Femur (tissue), 1 donor: ENCODE results near the gene DUSP6.

Source experiments
- DNase-seq: peaks from one replicate; pipeline ENCODE4 v3.0.0-alpha.2; 2017

DUSP6 gene, protein sequence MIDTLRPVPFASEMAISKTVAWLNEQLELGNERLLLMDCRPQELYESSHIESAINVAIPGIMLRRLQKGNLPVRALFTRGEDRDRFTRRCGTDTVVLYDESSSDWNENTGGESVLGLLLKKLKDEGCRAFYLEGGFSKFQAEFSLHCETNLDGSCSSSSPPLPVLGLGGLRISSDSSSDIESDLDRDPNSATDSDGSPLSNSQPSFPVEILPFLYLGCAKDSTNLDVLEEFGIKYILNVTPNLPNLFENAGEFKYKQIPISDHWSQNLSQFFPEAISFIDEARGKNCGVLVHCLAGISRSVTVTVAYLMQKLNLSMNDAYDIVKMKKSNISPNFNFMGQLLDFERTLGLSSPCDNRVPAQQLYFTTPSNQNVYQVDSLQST

DNA sequence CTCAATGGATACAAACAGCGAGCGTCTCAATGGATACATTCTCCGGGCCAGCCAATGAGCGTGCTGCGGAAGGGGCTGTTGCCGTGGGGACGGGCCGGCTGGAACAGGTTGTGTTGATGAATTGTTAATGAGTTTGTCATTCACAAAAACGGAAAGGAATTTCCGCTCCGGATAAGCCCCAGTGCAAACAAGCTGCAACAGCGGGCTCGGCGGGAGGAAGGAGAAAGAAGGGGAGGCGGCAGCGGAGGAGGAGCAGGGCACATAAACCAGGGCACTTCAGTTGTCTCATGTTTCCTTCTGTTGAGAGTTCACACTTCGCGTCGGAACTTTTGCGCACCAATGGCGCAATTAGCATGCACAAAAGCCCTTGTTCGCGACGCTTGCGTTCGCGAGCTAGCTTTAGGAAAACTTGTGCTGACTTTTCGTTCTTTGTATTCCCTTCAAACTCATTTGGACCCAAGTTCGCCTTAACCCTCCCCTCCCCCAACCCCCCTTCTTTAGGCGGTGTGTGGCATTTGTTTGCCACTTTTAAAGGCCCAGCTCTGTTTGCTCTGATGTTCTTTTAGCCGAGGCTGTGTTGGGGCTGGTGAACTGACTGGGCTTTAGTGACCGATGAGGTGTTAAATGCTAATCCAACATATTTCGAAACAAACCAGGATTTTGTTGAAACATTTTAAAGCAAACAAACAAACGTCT is at the start of gene DUSP6:
DUSP6 (minus strand) TSS at position 10 of the 696 bp plus-strand sequence. CDS start 462 bp downstream, outside the sequence.
- peak; percentile 96 for DNase-seq

DNA sequence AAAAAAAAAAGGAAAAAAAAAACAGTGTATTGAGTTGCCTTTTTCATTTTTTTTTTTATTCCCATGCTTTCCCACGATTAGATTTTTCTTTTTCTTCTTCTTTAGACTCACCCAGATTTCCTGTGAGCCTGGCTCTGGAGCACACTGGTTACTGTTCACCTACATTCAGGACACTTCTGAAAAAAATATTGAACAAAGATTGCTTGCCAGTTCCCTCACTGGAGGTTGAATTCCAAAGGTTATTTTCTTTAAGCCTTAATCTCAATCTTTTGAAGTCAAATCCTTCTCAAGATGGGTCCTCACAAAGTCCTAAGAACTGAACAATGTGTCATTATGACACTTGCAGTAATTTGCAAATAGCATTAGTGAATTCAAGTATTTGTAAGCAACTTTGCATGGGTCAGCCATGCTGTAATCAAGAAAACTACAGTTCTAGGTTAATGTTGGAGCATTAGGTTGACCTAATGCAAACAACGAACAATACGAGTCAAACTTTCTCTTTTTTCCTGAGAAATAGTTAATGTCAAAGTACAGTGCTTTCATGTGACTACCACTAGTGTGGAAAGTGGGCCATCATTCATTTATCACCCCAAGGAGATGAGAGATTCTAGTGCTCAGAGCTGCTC is 49.2 kb upstream of the DUSP6 start:
- DNase-seq, result no peak

DNA sequence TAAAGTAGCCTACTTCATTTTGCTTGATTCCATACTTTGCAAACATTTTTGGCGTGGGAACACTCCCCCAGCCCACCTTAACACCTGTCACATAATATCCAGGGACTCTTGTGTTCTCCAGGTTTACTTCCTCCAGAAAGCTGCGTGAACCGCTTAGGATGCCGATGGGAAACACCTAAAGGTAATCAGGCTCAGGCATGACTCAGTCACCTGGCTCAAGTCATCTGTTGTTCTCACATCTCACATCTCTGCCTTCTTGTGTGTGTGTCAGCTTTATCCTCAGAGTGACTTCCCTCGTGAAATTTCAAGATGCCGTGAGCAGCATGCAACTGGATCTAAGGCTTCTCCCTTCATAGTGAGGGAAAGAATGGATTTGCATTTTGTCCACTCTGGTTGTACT is 48.1 kb upstream of the DUSP6 start:
- no peak for DNase-seq

DNA sequence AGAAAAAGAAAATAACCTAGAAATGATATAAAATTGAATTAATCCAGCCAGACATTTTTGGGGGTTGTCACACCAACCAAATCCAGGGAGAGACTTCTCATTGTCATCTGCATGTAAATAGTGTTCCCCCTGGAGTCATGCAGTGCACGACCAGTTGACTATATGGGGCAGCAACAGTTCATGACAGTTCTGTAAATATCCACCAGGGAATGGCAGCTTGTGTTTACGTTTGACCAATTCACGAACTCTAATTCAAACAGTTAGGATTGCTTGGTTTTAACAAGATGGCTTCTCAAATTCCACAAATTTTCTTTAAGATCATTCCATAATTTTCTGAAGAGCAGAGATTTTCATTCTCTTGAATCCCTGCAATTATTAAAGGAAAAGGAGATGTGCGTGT is 43.4 kb upstream of the DUSP6 start:
- DNase-seq, result no peak

DNA sequence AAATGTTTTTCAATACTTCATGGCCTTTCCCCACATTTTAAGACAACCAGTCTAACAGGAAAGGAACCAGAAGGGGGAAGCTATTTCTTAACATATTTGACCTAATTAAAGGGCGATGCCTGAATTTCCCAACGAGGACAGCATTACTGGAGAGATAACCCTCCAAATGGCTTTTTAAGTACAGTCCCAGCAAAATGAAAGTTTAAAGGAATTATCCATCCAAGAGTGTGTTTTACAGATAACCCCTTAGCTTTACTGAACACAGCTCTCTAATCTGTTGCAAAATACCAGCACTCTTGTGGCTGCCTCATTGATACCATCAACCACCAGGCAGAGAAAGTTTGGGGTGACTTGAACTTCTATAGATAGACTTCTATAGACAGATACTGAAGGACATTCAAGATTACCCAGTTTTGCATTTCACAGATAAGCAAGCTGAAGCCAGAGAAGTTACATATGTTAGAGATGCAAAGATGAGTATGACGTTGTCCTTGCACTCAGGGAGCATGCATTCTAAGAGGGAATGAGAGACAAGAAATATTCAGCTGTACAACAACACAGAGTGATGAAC is 41.3 kb upstream of the DUSP6 start:
- DNase-seq, result no peak

DNA sequence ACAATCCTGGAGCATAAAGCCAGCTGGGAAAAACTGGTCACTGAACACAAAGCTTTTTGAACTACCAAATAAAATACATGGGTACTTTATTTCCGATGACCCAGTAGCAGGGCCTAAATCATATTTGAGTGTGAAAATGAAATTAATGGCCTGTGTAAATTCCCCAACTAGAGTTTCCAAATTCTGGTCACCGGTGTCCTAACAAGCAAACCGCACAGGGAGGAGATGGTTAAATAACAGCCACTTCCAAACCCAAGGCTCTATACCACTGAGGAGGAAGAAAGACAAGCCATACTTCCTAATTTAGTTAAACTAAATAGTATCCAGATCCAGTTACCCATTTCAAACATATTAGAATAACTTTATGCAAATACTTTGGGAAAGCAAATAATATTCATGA is 40.1 kb upstream of the DUSP6 start:
- DNase-seq, result no peak

DNA sequence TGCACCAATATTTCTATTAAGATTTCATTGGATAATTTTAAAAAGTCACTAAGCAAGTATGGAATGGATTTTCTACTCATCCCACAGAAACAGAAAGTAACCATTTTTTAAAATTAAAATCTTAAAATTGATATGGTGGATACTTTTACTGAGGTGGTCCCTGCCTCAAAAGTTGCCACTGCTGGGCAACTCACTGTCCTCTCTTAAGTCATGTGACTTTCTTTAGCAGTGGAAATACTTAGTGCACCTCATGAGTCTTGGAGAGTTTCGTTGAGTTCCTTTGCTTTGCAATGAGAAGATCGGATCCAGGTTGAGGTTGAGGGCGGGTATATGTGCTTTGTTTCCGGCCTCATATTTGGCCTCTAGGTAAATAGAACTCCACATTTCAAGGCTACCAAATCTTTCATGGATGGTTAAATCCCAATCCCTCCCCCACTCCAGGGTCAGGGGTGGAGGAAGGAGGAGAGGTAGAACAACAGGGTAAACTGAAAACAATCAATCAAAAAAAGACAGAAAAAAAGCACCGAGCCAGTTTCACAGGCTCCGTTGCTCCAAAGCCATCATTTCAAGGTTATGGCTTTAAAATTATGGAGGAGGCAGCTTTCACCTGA is 39.5 kb upstream of the DUSP6 start:
- no peak for DNase-seq

DNA sequence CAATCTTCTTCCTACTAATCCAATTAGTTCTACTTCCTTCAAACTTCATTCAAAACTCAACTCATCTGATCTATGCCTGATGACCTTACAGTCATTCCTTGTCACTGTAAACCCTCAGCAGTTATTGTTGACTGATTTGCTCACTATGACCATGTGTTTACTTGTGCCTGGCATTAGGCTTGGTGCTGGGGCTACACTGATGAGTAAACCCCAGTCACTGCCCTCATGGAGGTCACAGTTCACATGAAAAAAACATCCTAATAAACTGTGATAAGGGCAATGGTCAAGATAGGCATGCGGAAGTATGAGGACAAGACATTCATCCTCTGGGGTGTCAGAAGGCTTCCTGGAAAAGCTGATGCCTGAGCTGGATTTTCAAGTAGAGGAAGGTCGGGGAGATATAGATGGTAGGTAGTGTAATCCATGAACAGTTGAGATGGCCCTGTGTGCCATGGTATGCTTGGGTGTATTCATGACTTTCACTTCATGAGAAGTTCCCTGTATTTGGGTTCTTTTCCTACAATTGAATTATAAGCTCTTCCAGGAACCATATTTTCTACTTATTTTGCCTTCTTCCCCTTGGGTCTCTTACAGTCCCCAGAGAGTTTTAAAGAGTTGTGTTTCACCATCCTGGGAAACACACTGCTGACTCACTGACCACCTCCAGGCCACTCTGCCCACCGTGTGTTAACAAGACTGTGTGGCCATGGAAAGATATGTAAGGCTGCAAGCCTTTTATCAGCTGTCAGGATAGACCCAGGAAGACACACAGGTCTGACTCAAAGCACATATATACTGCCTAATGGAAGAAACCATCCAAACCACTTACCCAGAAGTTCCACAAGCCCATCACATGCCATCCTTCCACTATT is 38.7 kb upstream of the DUSP6 start:
- DNase-seq, result no peak

DNA sequence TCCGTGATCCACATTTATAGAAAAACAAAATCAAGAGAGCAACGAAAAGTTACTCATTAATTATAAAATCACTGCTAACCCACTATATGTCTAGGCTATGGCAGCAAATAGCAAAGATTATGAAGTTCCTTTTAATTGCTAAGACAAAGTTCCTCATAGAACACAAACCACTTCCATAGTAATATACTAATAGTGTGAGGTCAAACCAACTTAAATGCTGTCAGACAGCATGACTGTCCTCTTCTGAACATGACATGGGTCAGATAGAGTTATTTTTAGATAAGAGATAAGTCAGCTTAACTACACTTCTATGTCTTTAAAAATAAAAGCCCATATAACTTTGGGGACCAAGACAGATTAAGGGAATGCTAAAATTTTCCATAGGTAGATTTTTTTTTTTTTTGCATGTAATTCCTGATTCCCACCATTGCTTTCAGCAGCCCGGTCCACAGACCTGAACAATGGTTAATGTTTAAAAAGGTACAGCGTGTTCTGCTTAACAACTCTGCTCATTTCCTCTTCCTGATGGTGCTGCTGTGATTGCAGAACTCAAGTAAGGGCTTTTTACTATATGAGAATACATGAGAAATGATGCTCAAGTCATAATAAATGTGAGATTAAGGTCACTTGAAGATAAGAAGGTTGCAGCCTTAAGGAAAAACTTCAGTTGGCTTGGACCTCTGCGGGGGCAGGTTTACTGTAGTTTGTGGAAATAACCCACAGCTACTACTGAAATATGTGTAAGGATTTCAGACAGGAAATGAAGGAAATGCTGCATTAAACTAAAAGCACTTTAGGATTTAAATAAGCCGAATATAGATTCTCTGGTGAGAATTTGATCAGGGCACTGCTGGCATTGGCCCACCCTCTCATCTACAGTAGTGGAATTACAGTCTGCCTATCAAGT is 37.7 kb upstream of the DUSP6 start:
- DNase-seq, result no peak

DNA sequence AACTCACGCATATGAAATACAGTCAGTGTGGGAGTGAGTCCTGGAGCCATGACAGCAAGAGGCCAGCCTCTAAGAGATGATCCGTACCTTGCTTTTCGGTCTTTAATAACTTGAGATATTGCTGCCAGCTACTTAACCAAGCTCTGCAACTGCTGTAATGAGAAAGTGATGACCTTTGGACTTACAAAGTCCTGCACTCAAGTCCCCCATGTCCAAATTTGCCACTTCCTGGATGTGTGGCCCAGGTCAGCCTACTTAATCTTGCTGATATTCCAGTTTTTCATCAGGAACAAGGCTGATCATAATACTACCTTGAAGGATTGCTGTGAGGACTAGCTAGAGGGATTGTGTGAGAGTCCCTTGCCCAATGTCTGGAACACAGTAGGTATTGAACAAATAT is 33.8 kb upstream of the DUSP6 start:
- DNase-seq, result no peak

DNA sequence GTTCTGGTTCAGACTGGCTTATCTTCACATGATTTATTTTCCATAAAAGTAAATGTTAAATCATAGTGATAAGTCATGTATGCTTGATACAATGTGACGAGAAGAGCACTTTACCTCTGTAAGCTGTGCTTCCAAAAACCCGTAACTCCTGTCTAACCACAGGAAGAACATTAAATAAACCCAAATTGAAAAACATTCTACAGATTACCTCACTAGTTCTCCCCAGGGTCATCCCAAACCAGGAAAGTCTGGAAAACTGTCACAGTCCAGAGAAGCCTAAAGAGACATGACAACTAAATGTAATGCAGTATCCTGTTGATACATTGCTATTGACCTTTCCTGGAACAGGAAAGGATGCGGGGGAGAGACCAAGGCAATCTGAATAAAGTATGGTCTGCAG is 32.5 kb upstream of the DUSP6 start:
- DNase-seq, result no peak

DNA sequence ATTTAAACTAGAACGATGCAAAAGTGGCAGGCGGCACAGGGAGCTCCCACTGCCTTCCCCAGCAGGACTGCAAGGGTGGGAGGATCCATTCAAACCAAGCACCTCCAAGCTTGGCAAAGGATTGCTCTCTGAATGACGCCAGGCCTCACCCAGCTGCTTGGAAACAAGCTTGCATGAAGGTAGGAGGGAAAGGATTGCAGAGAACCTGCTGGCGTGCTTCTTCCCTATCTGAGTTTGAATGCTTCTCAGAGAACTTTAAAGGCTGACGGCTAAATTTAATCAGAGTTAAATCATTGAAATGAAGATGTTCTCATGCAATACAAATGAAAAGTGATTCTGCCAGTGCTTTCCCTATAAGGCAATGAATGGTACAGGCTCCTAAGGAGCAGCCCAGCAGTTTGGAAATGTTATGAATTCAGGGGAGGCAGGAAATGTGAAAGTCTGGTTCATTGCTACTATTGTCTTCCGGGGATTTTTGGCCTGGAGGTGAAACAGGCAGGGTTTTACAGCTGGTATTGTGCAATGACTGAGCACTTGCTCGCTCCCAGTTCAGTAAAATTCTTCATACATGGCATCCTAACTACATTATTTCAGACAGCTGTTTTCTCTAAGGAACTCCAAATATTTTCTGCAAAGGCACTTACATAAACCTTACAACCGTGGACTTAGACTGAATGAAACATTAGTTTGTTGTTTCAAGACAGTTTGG is 31.9 kb upstream of the DUSP6 start:
- peak; percentile 47 for DNase-seq

DNA sequence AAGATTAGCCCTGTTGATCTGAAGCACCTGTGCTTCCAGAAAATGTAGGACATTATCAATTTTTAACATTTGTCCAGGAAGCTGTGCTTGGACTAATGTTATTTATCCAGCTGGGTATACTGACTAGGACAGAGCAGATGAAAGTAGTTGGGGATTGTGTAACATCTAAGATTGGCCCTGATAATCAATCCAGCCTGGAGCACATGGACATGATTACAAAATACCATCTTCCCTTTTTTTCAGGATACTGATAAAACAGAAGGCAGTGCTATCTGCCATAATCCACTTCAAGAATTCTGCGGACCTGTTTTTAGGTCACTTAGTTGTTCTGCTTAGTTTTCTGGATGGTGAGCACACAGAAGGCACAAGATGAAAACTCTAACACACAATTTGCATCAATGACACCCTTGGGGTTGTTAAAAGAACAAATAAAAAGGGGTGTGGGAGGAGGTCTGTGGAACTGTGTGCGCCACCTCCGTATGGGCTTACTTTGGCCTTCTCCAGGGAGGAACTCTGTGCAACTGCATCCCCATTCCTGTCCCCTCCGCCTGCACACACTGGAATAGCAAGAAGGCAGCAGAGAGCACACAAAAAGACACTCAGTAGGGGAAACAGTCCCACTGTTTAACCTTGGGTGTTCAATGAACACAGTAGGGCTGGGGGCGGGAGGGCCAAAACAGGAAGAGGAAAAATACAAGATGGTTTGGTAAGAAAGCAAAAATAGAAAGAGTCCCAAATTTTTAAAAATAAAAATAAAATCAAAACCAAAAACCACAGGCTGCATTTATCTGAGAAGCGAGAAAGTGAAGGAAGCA is 31.1 kb upstream of the DUSP6 start:
- DNase-seq, result no peak

DNA sequence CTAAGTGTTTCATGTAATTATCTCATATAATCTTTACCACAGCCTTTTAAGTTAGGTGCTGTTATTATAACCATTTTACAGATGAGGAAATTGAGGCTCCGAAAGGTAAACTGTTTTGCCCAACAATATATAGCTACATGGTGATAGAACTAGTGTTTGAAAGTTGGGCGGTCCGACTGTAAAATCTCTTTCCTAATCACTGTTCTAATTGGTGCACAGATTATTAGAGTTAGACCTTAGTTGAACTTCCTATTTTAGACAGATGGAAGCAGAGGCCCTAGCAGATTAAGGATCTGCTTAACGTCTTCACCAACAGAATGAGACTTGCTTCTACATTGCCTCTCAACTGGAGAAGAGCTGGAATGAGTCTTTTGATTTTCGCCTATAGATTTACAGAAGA is 30.0 kb upstream of the DUSP6 start:
- no peak for DNase-seq

DNA sequence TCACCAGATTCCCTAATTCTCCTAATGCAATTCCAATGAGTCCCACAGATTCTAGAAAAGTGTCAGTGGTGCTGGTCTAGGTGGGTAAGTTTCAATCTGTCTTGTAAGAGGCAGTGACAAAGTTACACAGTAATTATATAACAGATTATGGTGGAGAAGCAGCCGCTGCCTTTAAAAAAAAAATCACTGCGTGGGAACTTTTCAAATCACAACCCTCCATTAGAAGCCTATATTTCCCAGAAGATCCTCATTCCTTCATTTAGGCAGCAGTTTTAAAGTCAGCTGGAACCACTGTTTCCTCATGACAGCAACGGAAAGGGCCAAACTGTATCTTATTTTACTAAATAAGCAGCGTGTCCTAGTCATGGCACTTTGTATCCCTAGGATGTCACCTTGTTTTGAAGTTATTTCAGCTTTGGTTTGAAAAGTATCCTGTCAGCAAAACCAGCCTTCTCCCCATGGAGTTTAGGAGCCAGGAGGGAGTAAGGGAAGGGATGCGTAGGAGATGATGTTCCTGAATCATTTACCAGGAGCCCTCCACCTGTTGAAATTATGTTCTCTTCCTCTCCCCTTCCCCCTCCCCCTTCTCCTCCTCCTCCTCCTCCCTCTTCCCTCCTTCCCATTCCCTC is 27.7 kb upstream of the DUSP6 start:
- DNase-seq, result no peak

DNA sequence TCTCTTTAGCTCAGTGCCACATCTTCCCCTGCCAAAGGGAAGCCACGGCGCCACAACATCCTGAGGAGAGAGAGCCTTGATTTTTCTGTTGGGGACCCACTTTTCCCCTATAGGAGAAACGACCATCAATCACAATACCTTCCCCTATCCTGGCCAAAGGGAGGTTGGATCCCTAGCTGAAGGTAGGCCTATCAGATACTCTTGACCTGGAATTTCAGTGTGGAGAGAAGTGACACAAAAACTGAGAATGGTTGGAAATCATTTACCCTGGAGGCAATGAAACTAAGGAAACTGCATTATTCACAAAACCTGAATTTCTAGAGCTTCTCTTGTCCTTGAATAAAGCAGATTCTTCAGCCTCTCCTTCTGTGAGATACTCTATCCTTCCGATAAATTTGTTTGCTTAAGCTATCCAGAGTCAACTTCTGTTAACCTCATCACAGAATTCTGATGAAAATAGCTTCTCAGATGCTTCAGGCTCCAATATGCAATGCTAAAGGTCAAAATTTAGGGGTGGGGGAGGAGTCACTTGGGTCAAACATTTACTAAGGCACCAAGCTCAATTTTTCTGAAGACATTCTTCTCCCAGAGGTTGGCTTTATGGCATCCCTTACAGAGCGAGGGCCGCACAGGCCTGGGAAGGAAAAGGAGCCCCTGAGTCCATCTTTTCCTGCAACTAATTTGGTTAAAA is 27.0 kb upstream of the DUSP6 start:
- DNase-seq, result no peak

DNA sequence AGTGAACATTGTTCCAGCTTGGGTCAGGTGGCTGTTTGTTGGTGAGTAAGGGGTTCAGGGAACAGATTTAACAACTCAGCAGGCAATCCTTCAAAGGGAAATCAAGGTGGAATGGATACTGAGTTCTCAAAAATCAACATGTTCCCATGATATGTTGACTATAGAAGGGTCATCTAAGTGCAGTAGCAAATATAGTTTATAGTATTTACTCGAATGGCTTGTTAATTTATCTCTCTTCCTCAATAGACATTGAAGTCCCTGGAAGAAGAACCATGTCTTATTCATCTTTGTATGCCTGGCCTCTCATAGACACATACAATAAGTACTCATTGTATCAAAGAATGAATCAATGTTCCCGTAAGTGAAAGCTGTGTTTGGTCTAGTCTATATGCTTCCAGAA is 24.5 kb upstream of the DUSP6 start:
- DNase-seq, result no peak

DNA sequence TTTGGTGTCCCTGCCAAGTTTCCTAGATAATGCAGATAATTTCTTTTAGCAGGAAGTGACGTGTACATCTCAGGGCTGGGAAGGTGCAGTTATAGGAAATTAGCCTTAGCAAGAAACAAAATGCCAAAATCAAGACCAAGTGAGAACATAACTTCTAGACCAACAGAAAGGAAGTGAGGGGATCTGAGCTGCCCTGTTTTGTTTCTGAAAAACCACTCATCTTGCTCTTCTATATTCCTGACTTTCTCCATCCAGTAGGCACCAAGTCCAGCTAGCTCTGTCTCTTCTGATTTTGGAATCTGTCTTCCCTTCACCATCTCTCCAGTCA is 23.9 kb upstream of the DUSP6 start:
- no peak for DNase-seq
